ENCODE data around the gene SMAD5. TPM values are rescaled to one million over a fixed set of nuclear protein-coding genes. Genes with fewer than 3 reads are reported as not detected.

The SMAD5 gene
- total RNA-seq, 1 donor from 2014 or later = 102 TPM

DNA sequence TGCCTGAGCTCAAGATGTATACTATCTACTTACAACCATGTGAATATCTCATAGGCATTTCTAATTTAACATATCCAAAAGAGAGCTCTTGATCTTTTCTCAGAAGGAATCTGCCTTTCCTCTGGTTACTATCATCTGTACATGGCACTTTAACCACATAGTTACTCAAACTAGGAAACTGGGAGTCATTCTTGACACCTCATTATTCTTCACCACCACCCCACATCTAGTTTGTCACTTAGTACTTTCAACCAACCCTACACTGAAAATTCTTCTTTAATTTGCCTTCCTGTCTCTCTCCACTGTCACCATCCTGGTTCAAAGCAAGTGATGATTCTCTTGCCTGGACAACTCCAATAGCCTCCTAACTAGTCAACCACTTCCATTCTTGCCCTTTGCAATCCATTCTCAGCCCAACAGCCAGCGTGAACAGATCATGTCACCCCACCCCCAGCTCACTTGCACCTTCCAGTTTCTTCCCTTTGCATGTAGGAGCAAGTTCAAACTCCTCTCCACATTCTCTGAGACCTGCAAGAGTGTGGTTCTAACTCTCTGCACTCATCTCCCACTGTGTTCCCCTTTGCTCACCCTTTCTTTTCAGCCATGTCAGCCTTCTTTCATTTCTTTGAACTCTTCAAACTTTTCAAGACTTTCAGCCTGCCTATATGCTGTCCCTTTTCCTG, 17.3 kb upstream of the SMAD5 start:
- H3K36me3 Mint-ChIP-seq = no peaks in the 10 kb centered on the region
- Histone ChIP-seq H3K4me2 (no peak overlapping the region), H3K79me2 (ENCODE audit: low read depth) (no peaks in the 10 kb centered on the region), H3K4me3 (no peak overlapping the region), H3F3A (ENCODE audit: low read depth) (no peaks in the 10 kb centered on the region), H3K4me1 (no peaks in the 10 kb centered on the region), H3K27me3 (no peaks in the 10 kb centered on the region), H2AFZ (replicated peaks) (no peak overlapping the region), H3K9ac (no peak overlapping the region), H3K27ac (no peak overlapping the region), H3K9me3 (ENCODE audit: low read depth) (no peaks in the 10 kb centered on the region), H4K20me1 (ENCODE audit: low read depth) (no peaks in the 10 kb centered on the region), H3K36me3 (no peaks in the 10 kb centered on the region)
- H3K27ac Mint-ChIP-seq = no peak overlapping the region
- DNase-seq (ENCODE audit: low spot score) = no peak
- H3K4me3 Mint-ChIP-seq = no peak overlapping the region
- H3K27me3 Mint-ChIP-seq (ENCODE audit: insufficient read depth, low read depth) = peaks cover 8% of the 10 kb centered on the region
- peaks cover 2% of the 10 kb centered on the region for H3K9me3 Mint-ChIP-seq
- peaks cover 6% of the 10 kb centered on the region for H3K4me1 Mint-ChIP-seq
- TF ChIP-seq EZH2 (IDR thresholded peaks at IDR 0.05) (no peak), EZH2phosphoT487 (IDR thresholded peaks at IDR 0.05) (no peak), CTCF (IDR thresholded peaks at IDR 0.05) (no peak)

DNA sequence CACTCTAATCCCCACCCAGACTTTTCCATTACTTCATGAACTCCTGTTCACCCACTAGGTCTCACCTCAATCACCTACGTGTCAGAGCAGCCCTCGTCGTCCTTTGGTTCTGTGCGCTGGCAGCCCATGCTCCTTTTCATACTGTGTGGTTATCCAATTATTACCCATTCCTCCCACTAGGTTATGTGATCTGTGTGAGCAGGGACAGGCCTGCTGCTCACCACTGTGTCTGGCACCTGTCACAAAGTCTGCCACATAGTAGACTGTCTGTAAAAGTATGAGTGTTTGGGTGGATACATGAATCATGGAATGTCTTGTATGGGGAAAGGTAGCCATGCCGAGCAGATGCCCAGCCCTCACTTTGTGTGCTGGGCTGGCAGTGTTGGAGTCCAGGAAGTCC, 12.1 kb upstream of the SMAD5 start:
- Histone ChIP-seq H3K79me2 (ENCODE audit: low read depth) (no peaks in the 10 kb centered on the region), H4K20me1 (ENCODE audit: low read depth) (no peaks in the 10 kb centered on the region), H3K27ac (no peak overlapping the region), H3F3A (ENCODE audit: low read depth) (no peaks in the 10 kb centered on the region), H3K9ac (no peak overlapping the region), H3K36me3 (no peaks in the 10 kb centered on the region), H3K4me2 (no peak overlapping the region), H2AFZ (replicated peaks) (no peak overlapping the region), H3K27me3 (peaks cover 14% of the 10 kb centered on the region), H3K4me3 (no peak overlapping the region), H3K4me1 (no peaks in the 10 kb centered on the region), H3K9me3 (ENCODE audit: low read depth) (no peaks in the 10 kb centered on the region)
- TF ChIP-seq EZH2phosphoT487 (IDR thresholded peaks at IDR 0.05) = no peak
- TF ChIP-seq CTCF (IDR thresholded peaks at IDR 0.05) = no peak
- TF ChIP-seq EZH2 (IDR thresholded peaks at IDR 0.05) = no peak
- DNase-seq (ENCODE audit: low spot score) = no peak
- Mint-ChIP-seq H3K27ac (no peak overlapping the region), H3K9me3 (peaks cover 2% of the 10 kb centered on the region), H3K4me3 (no peak overlapping the region), H3K4me1 (no peaks in the 10 kb centered on the region), H3K27me3 (ENCODE audit: insufficient read depth, low read depth) (no peaks in the 10 kb centered on the region), H3K36me3 (no peaks in the 10 kb centered on the region)

- H3K27ac Mint-ChIP-seq = no peak overlapping the region
Observed at GRCh38 chr5:136123236-136123768, 9.3 kb upstream of the SMAD5 start.

More at GRCh38 chr5:136123236-136123768, 9.3 kb upstream of the SMAD5 start:
- H3K27me3 Mint-ChIP-seq (ENCODE audit: insufficient read depth, low read depth) = no peaks in the 10 kb centered on the region
- Histone ChIP-seq H3K4me1 (no peaks in the 10 kb centered on the region), H2AFZ (replicated peaks) (no peak overlapping the region), H3K9me3 (ENCODE audit: low read depth) (no peaks in the 10 kb centered on the region), H3K4me3 (no peak overlapping the region), H3K9ac (no peak overlapping the region), H3F3A (ENCODE audit: low read depth) (no peaks in the 10 kb centered on the region), H3K36me3 (no peaks in the 10 kb centered on the region), H3K27me3 (peaks cover 26% of the 10 kb centered on the region), H3K27ac (no peak overlapping the region), H4K20me1 (ENCODE audit: low read depth) (no peaks in the 10 kb centered on the region), H3K4me2 (no peak overlapping the region), H3K79me2 (ENCODE audit: low read depth) (no peaks in the 10 kb centered on the region)
- no peaks in the 10 kb centered on the region for H3K36me3 Mint-ChIP-seq
- H3K4me1 Mint-ChIP-seq = no peaks in the 10 kb centered on the region
- no peak for DNase-seq (ENCODE audit: low spot score)
- H3K9me3 Mint-ChIP-seq = no peaks in the 10 kb centered on the region
- TF ChIP-seq EZH2phosphoT487 (IDR thresholded peaks at IDR 0.05) (no peak), EZH2 (IDR thresholded peaks at IDR 0.05) (no peak), CTCF (IDR thresholded peaks at IDR 0.05) (no peak)
- H3K4me3 Mint-ChIP-seq = no peak overlapping the region

Data from neural progenitor cell (in vitro differentiated cells).